Measurements from ENCODE around the gene LRRN2. TPM values are rescaled to one million over a fixed set of nuclear protein-coding genes. Genes with fewer than 3 reads are reported as not detected.

Gene LRRN2
- total RNA-seq, 1 donor from 2014 or later = 4.6 TPM

DNA sequence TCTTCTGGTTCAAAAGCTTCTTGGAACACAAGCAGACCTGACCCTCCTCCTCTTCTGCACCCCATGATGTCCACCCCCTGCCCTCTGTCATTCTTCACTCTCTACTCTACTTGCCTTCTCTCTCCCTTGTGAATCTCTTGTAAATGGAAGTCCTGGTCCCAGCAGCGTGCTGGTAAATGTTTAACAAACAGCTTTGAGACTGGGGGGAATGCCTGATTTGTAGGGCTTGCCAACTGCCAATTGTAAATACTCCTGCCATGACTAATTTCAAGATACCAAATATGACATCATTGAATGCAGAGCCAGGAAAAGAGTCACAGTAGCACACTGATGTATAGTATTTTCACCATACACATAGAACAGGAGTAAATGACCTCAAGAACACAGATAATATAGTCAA, 40.9 kb upstream of the LRRN2 start:
- Mint-ChIP-seq H3K9me3 (ENCODE audit: low read depth) (no peaks in the 10 kb centered on the region), H3K27ac (ENCODE audit: unreplicated experiment) (no peak overlapping the region), H3K4me3 (ENCODE audit: unreplicated experiment) (no peak overlapping the region), H3K36me3 (ENCODE audit: low read depth) (peaks cover 1% of the 10 kb centered on the region), H3K4me1 (ENCODE audit: low read depth) (peaks cover 7% of the 10 kb centered on the region), H3K27me3 (ENCODE audit: low read depth) (peaks cover 39% of the 10 kb centered on the region)
- DNase-seq (ENCODE audit: low spot score) = no peak
- TF ChIP-seq, protein P1, sequence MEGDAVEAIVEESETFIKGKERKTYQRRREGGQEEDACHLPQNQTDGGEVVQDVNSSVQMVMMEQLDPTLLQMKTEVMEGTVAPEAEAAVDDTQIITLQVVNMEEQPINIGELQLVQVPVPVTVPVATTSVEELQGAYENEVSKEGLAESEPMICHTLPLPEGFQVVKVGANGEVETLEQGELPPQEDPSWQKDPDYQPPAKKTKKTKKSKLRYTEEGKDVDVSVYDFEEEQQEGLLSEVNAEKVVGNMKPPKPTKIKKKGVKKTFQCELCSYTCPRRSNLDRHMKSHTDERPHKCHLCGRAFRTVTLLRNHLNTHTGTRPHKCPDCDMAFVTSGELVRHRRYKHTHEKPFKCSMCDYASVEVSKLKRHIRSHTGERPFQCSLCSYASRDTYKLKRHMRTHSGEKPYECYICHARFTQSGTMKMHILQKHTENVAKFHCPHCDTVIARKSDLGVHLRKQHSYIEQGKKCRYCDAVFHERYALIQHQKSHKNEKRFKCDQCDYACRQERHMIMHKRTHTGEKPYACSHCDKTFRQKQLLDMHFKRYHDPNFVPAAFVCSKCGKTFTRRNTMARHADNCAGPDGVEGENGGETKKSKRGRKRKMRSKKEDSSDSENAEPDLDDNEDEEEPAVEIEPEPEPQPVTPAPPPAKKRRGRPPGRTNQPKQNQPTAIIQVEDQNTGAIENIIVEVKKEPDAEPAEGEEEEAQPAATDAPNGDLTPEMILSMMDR (IDR thresholded peaks at IDR 0.05) = no peak

DNA sequence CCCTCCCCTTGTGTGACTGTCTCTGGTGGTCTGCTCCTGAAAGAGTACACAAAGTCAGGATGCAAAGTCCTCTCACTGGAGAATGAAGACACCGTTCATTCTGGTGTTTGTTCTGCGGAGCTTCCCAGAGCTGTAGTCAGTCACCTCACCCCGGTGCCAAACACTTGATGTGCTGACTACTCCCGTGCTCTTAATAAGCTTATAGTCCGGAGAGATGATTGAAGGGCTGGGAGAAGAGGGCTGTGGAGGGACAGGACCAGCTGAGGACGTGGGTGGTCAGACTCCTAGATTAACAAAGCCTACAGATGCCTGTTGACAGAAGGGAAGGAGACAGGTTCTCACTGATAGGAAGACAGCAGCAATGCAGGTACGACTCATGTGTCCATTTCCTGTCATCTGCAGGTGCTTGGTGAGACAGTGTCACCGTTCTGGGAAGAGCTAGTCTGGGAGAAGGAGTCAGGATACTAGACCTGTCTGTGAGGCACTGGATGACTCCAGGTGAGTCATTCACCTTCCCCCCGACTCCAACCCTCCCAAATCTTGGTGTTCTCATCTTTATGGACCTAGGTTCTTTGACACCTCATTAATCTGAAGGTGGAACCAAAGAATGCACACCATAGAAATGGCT, 40.4 kb upstream of the LRRN2 start:
- TF ChIP-seq, protein P1 (IDR thresholded peaks at IDR 0.05) = no peak
- Mint-ChIP-seq H3K4me3 (ENCODE audit: unreplicated experiment) (no peak overlapping the region), H3K27ac (ENCODE audit: unreplicated experiment) (no peak overlapping the region), H3K9me3 (ENCODE audit: low read depth) (no peaks in the 10 kb centered on the region), H3K27me3 (ENCODE audit: low read depth) (peaks cover 34% of the 10 kb centered on the region), H3K4me1 (ENCODE audit: low read depth) (peaks cover 7% of the 10 kb centered on the region), H3K36me3 (ENCODE audit: low read depth) (peaks cover 1% of the 10 kb centered on the region)
- no peak for DNase-seq (ENCODE audit: low spot score)

DNA sequence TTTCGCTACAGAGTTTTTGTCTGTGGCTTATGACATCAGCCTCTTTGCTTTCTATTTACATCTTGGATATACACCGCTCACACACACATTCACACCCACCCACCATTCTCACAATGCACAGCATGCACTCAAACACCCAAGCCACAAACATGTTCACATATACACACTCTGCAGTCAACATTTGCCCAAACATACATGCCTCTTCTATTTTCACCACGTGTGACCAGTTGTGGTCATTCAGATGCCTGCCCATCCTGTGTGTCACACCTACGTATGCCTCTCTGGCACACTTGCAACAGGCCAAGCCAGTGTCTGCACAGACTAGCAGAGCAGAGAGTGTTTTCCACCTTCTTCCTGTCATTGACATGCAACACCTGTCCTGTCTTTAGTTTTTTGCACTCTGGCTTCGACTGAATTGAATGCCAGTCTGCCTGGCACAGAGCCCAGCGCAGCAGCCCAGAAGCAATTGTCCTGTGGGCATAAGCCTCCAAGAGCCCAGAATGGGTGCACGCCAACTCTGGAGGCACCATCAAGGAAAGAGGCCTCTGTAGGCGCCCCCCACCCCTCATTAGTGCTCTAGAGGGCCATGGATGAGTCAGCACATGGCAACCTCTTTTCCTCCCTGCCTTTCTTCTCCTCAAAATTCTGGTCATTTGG, 37.7 kb upstream of the LRRN2 start:
- H3K36me3 Mint-ChIP-seq (ENCODE audit: low read depth) = peaks cover 1% of the 10 kb centered on the region
- no peak for DNase-seq (ENCODE audit: low spot score)
- no peaks in the 10 kb centered on the region for H3K9me3 Mint-ChIP-seq (ENCODE audit: low read depth)
- no peak overlapping the region for H3K4me3 Mint-ChIP-seq (ENCODE audit: unreplicated experiment)
- peaks cover 20% of the 10 kb centered on the region for H3K27me3 Mint-ChIP-seq (ENCODE audit: low read depth)
- peaks cover 7% of the 10 kb centered on the region for H3K4me1 Mint-ChIP-seq (ENCODE audit: low read depth)
- TF ChIP-seq, protein P1 (IDR thresholded peaks at IDR 0.05) = no peak
- no peak overlapping the region for H3K27ac Mint-ChIP-seq (ENCODE audit: unreplicated experiment)

DNA sequence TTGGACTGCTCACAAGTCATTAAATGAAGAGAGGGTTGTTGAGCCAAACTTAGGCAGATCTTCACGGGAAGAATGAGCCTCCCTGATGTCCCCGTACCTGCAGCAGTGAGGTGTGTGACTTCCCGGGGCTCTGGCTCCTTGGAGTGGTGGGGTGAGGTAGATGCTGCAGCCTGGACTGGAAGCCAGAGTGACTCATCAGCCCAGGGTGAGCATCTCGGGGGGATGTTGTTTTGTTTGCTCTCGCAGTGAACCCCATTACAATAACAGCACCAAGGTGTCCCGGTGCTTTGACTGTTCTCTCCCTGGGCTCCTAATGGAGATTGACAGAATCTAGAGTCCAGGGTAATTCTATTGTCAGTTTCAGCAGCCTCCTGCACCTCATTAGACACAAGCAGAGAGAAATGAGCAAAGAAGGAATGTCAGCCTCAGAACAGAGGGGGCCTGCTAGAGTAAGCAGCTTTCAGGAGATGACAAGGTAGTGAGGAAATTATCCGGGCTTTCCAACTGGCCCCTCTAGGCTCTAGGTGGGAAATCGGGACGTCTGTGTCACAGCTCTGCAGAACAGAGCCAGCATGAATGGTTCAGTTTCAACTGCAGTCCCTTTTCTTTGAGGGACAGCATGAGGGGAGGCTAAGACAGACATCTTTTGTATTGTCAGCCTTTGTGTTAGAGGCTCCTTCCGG, 36.0 kb upstream of the LRRN2 start:
- Mint-ChIP-seq H3K9me3 (ENCODE audit: low read depth) (no peaks in the 10 kb centered on the region), H3K27me3 (ENCODE audit: low read depth) (peaks cover 17% of the 10 kb centered on the region), H3K27ac (ENCODE audit: unreplicated experiment) (no peak overlapping the region), H3K36me3 (ENCODE audit: low read depth) (peaks cover 1% of the 10 kb centered on the region), H3K4me3 (ENCODE audit: unreplicated experiment) (no peak overlapping the region), H3K4me1 (ENCODE audit: low read depth) (peaks cover 6% of the 10 kb centered on the region)
- DNase-seq (ENCODE audit: low spot score) = no peak
- TF ChIP-seq, protein P1 (IDR thresholded peaks at IDR 0.05) = no peak

DNA sequence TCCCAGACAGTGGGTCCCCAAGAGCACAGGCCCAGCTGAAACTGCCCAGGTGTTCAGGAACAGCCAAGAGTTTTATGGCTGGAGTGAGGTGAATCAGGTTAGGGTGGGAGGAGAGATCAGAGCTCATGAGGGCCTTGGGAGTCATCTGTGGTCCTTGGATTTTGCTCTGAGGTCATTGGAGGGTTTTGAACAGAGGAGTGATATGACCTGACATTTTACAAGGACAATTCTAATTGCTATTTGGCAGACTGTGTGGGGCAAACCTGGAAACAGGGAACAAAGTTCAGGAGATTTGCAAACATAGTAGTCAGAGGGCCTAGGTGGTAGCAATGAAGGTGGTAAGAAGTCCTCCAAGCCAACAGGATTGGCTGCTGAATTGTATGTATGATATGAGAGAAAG, 31.1 kb upstream of the LRRN2 start:
- Mint-ChIP-seq H3K27ac (ENCODE audit: unreplicated experiment) (no peak overlapping the region), H3K36me3 (ENCODE audit: low read depth) (peaks cover 1% of the 10 kb centered on the region), H3K4me3 (ENCODE audit: unreplicated experiment) (no peak overlapping the region), H3K9me3 (ENCODE audit: low read depth) (no peaks in the 10 kb centered on the region), H3K4me1 (ENCODE audit: low read depth) (peaks cover 4% of the 10 kb centered on the region), H3K27me3 (ENCODE audit: low read depth) (peaks cover 24% of the 10 kb centered on the region)
- TF ChIP-seq, protein P1 (IDR thresholded peaks at IDR 0.05) = no peak
- no peak for DNase-seq (ENCODE audit: low spot score)

All from chondrocyte (in vitro differentiated cells).